Measurements from ENCODE around the gene ATXN7L1.

- TF ChIP-seq YY1 (IDR thresholded peaks at IDR 0.05; ENCODE audit: insufficient read depth, insufficient read length) (no peak), ZNF274 (IDR thresholded peaks at IDR 0.05; ENCODE audit: low read depth, low read length) (no peak)
These were observed 232.5 kb downstream of the ATXN7L1 start for GRCh38 chr7:105643851-105644250.
